Heart left ventricle (tissue), 16 donors: Measurements from ENCODE around the gene ZNF326. TPM values are rescaled to one million over a fixed set of nuclear protein-coding genes. Genes with fewer than 3 reads are reported as not detected.

Experiments
- ATAC-seq, 4 donors: fragments of 200-7000 bp; cut with Tn5 transposase; one replicate each; pipeline ENCODE4 v1.9.1; 2020 to 2022; ENCODE audit warnings: moderate library complexity in 4 of 4, mild to moderate bottlenecking in 3 of 4, moderate number of reproducible peaks in 1 of 4
- DNase-seq, 5 donors: peaks; one replicate each; pipeline ENCODE4 v3.0.0-alpha.2; 2020
- H3K27ac ChIP-seq, 12 donors: fragments of 200-600 bp; sonication (generic) in 4 of 12; one replicate each; pipeline versions ENCODE4 v1.5.0 to v1.8.0; 2016 to 2022; ENCODE audit warnings: mild to moderate bottlenecking in 2 of 12
- H3K27me3 ChIP-seq, 9 donors: fragments of 200-600 bp; sonication (generic) in 2 of 9; one replicate each; pipeline versions ENCODE4 v1.5.1 to v1.8.0; 2016 to 2022; ENCODE audit warnings: mild to moderate bottlenecking in 3 of 9
- H3K36me3 ChIP-seq, 9 donors: fragments of 200-600 bp; sonication (generic) in 2 of 9; one replicate each; pipeline versions ENCODE4 v1.5.0 to v1.8.0; 2018 to 2022; ENCODE audit warnings: mild to moderate bottlenecking in 2 of 9
- H3K4me1 ChIP-seq, 12 donors: fragments of 200-600 bp; sonication (generic) in 4 of 12; one replicate each; pipeline versions ENCODE4 v1.5.0 to v1.8.0; 2016 to 2022; ENCODE audit warnings: mild to moderate bottlenecking in 3 of 12
- H3K4me3 ChIP-seq, 12 donors: fragments of 200-600 bp; sonication (generic) in 4 of 12; one replicate each; pipeline versions ENCODE4 v1.5.0 to v1.8.0; 2017 to 2022; ENCODE audit warnings: mild to moderate bottlenecking in 9 of 12, moderate library complexity in 4 of 12
- H3K9me3 ChIP-seq, 12 donors: fragments of 200-600 bp; sonication (generic) in 4 of 12; one replicate each; pipeline versions ENCODE4 v1.5.0 to v1.8.0; 2016 to 2022; ENCODE audit warnings: mild to moderate bottlenecking in 1 of 12
- CTCF ChIP-seq, 12 donors: fragments of 200-600 bp; sonication (generic) in 4 of 12; IDR thresholded peaks; one replicate each; pipeline versions ENCODE4 v1.5.0 to v1.8.0; 2018 to 2022; ENCODE audit warnings: antibody characterized with exemption in 12 of 12, mild to moderate bottlenecking in 5 of 12
- POLR2A ChIP-seq, 2 donors: fragments of 450-650 bp; IDR thresholded peaks; one replicate each; pipeline ENCODE4 v1.6.1; 2017; ENCODE audit warnings: antibody characterized with exemption in 2 of 2, mild to moderate bottlenecking in 2 of 2, moderate library complexity in 2 of 2
- WGBS, 4 donors: extraction: QIAGEN DNeasy Blood & Tissue Kit in 2 of 4; methylation state at CpG; one replicate each; pipeline versions ENCODE4 v1.1.5 to v1.1.7; 2013 to 2018; 5-methylcytosine and 5-hydroxymethylcytosine counted together
- intact Hi-C, 10 donors: fragments of 100-400 bp; cut with DNase I; formaldehyde crosslinking; loops; one replicate each; pipeline versions ENCODE4 v1.11.1 to v1.14.2; 2022
- polyA plus RNA-seq, 2 donors: library from polyadenylated mRNA; stranded (reverse); fragments of 200-250 nt; gene quantifications; one replicate each; pipeline ENCODE4 v1.2.3, GENCODE V29; 2013
- total RNA-seq, 9 donors: library from RNA; depleted of rRNA in 2 of 9; stranded (reverse); fragments of >200 nt in 2 of 9; fragmentation: NEBNext Ultra II Directional in 3 of 9; extraction: Animal tissue kit (Norgen Biotek cat#: 25700) in 3 of 9; gene quantifications; one replicate each; pipeline versions ENCODE4 v1.1.0 to v1.2.4, GENCODE V29; 2016 to 2023
- donor health status: ischemic (EF 13 %, LVEDD 7.1; RV severe dilation, severe dysfunction).
- donor health status: healthy with polysubstance abuse.
- donor health status: DM: no; HTN: yes; CAD: no.
- donor health status: DM: no; HTN: no; CAD: no.
- donor health status: ischemic (EF 25% LVEDD 6.9; RV normal size, moderate dysfunction).
- donor health status: ischemic (EF 25% LVEDD 5.7; RV mildly dilated, moderate dysfunction).
- donor health status: healthy.
- donor health status: DM: yes; HTN: yes; CAD: no.
- donor health status: ischemic (EF 35%, LVEDD 5.7; RV mildly dilated, moderate dysfunction).
- donor health status: nonischemic (EF 11% LVEDD 7.7; RV severe dilation, severe dysfunction).
- donor health status: DM: yes; HTN: yes; CAD: no.
- donor health status: PGD.
- donor health status: ischemic (EF 29% LVEDD 5.4; RV normal size, mild dysfunction).
- donor health status: nonischemic (EF 23%, LVEDD 6.1; RV moderate dilation, normal function).

The ZNF326 gene
- total and polyA plus RNA-seq, 11 donors, result 4.9 to 14.7 (median 10.9) TPM

- intact Hi-C loops, result no loop called here
- ATAC-seq (no peak), DNase-seq (no peak)
- Histone ChIP-seq H3K9me3 (no peaks in the 10 kb centered on the region), H3K4me3 (no peak overlapping the region), H3K27ac (no peak overlapping the region), H3K36me3 (no peaks in the 10 kb centered on the region), H3K4me1 (peaks cover 0 to 6% (median 0%) of the 10 kb centered on the region in 12 donors), H3K27me3 (no peaks in the 10 kb centered on the region)
- WGBS, 4 donors, result 78 to 91% (median 88%) methylated on average over 6 of the region's 6 CpGs
- TF ChIP-seq CTCF (IDR thresholded peaks at IDR 0.05) (no peak), POLR2A (IDR thresholded peaks at IDR 0.05) (no peak)
Measured at GRCh38 chr1:89948722-89949345, 46.1 kb upstream of the ZNF326 start.

- ATAC-seq, result no peak
Measured at GRCh38 chr1:89949991-89950624, 44.8 kb upstream of the ZNF326 start.

GRCh38 chr1:89950703-89951102 lies 44.2 kb upstream of the ZNF326 start:
- peaks cover 0 to 6% (median 0%) of the 10 kb centered on the region in 12 donors for H3K4me1 ChIP-seq
- ATAC-seq (no peak), DNase-seq (no peak)
- intact Hi-C loops, result loop anchor here in 2 of 10 donors (10.0 kb wide), 2 partner anchors 106 to 146 kb away; no protein-coding TSS in a partner anchor
- no peak overlapping the region for H3K4me3 ChIP-seq
- no peaks in the 10 kb centered on the region for H3K9me3 ChIP-seq
- H3K27ac ChIP-seq, result no peak overlapping the region
- H3K36me3 ChIP-seq, result no peaks in the 10 kb centered on the region
- 86 to 97% (median 95%) methylated on average over 2 of the region's 2 CpGs for WGBS, 4 donors
- H3K27me3 ChIP-seq, result no peaks in the 10 kb centered on the region
- TF ChIP-seq POLR2A (IDR thresholded peaks at IDR 0.05), result no peak
- TF ChIP-seq CTCF (IDR thresholded peaks at IDR 0.05), result no peak

More at GRCh38 chr1:89949991-89950624, 44.8 kb upstream of the ZNF326 start:
- 11 to 32% (median 15%) methylated on average over 1 of the region's 1 CpG for WGBS, 4 donors
- Histone ChIP-seq H3K27ac (no peak overlapping the region), H3K9me3 (no peaks in the 10 kb centered on the region), H3K36me3 (no peaks in the 10 kb centered on the region), H3K4me1 (peaks cover 0 to 6% (median 0%) of the 10 kb centered on the region in 12 donors), H3K27me3 (no peaks in the 10 kb centered on the region), H3K4me3 (no peak overlapping the region)
- DNase-seq, result no peak
- intact Hi-C loops, result loop anchor here in 2 of 10 donors (10.0 kb wide), 2 partner anchors 105 to 145 kb away; no protein-coding TSS in a partner anchor
- TF ChIP-seq POLR2A (IDR thresholded peaks at IDR 0.05) (no peak), CTCF (IDR thresholded peaks at IDR 0.05) (no peak)

GRCh38 chr1:89951766-89952604 lies 42.9 kb upstream of the ZNF326 start:
- H3K4me3 ChIP-seq, result no peak overlapping the region
- WGBS, 4 donors, result 91 to 97% (median 92%) methylated on average over 5 of the region's 5 CpGs

More at GRCh38 chr1:89951766-89952604, 42.9 kb upstream of the ZNF326 start:
- no peaks in the 10 kb centered on the region for H3K27me3 ChIP-seq
- intact Hi-C loops, result loop anchor here in 2 of 10 donors (10.0 kb wide), 2 partner anchors 107 to 147 kb away; no protein-coding TSS in a partner anchor
- H3K27ac ChIP-seq, result no peak overlapping the region
- DNase-seq, result no peak
- H3K36me3 ChIP-seq, result no peaks in the 10 kb centered on the region
- peaks cover 0 to 9% (median 0%) of the 10 kb centered on the region in 12 donors for H3K4me1 ChIP-seq
- TF ChIP-seq POLR2A (IDR thresholded peaks at IDR 0.05) (no peak), CTCF (IDR thresholded peaks at IDR 0.05) (no peak)
- ATAC-seq, result no peak
- no peaks in the 10 kb centered on the region for H3K9me3 ChIP-seq
